ENCODE measurements around the gene UBQLN2. TPM values are rescaled to one million over a fixed set of nuclear protein-coding genes. Genes with fewer than 3 reads are reported as not detected.

Gene UBQLN2
- total and polyA plus RNA-seq, 2 of the 8 experiments (the other 6 are each of a cell fraction or from before 2014, with no cell fraction given): 21.0 to 35.3 TPM

- Histone ChIP-seq H4K8ac (ENCODE audit: extremely low read depth, insufficient read depth, low read length) (no peak overlapping the region), H4K91ac (replicated peaks; ENCODE audit: insufficient read length, low read length) (no peak overlapping the region), H3K4ac (replicated peaks; ENCODE audit: insufficient read length, low read depth, low read length) (no peak overlapping the region), H3K27me3 (replicated peaks in 1 of 4; ENCODE audit: control insufficient read depth in 3 of 4, extremely low read depth in 1 of 4, insufficient read depth in 3 of 4, low read length in 3 of 4) (no peaks in the 10 kb centered on the region), H3K36me3 (ENCODE audit: control insufficient read depth in 2 of 4, insufficient read depth in 4 of 4, low read length in 3 of 4) (no peaks in the 10 kb centered on the region), H3K4me3 (ENCODE audit: extremely low read depth in 1 of 4, insufficient read depth in 2 of 4, low read depth in 3 of 4, low read length in 4 of 4) (no peak overlapping the region), H3K4me1 (replicated peaks in 1 of 4; ENCODE audit: control insufficient read depth in 3 of 4, insufficient read depth in 4 of 4, low read length in 3 of 4) (no peaks in the 10 kb centered on the region), H2BK20ac (ENCODE audit: low read length) (no peak overlapping the region), H3K18ac (ENCODE audit: extremely low read depth, low read length) (no peak overlapping the region), H4K5ac (ENCODE audit: insufficient read length, low read depth, low read length) (no peak overlapping the region), H2BK120ac (replicated peaks; ENCODE audit: low read depth, low read length) (no peak overlapping the region), H2AFZ (ENCODE audit: low read length) (no peak overlapping the region), H2BK15ac (ENCODE audit: low read length) (no peak overlapping the region), H3K4me2 (ENCODE audit: insufficient read depth in 1 of 2, low read depth in 2 of 2, low read length in 2 of 2) (no peak overlapping the region), H3K23me2 (ENCODE audit: low read depth, low read length) (no peaks in the 10 kb centered on the region), H3K27ac (ENCODE audit: low read depth, low read length) (no peak overlapping the region), H3K9me3 (ENCODE audit: insufficient read depth in 2 of 2, low read depth in 1 of 2, low read length in 1 of 2) (no peaks in the 10 kb centered on the region), H3K56ac (replicated peaks; ENCODE audit: insufficient read length, low read depth, low read length) (no peak overlapping the region), H2BK5ac (ENCODE audit: low read depth, low read length) (no peak overlapping the region), H2AK5ac (ENCODE audit: low read depth, low read length) (no peak overlapping the region), H3K79me1 (ENCODE audit: low read depth, low read length) (no peaks in the 10 kb centered on the region), H3K23ac (ENCODE audit: insufficient read length) (no peak overlapping the region), H2BK12ac (ENCODE audit: low read depth, low read length) (no peak overlapping the region), H4K20me1 (replicated peaks in 1 of 2; ENCODE audit: control insufficient read depth in 1 of 2, insufficient read depth in 2 of 2, low read length in 2 of 2) (no peaks in the 10 kb centered on the region), H3K14ac (ENCODE audit: insufficient read length) (no peak overlapping the region), H3K79me2 (ENCODE audit: control insufficient read depth in 1 of 2, insufficient read depth in 2 of 2, low read length in 2 of 2) (no peaks in the 10 kb centered on the region), H3K9ac (replicated peaks in 1 of 4; ENCODE audit: extremely low read depth in 1 of 4, low read depth in 3 of 4, low read length in 3 of 4) (no peak overlapping the region)
- ChIA-PET CTCF (ENCODE audit: partially characterized antibody) (no interaction called here), POLR2A (ENCODE audit: partially characterized antibody) (no interaction called here)
- DNase-seq (ENCODE audit: low read depth in 1 of 2, low spot score in 2 of 2): no peak
- FAIRE-seq: no peak
- 73% methylated on average over 1 of the region's 1 CpG; no CpG with 5 or more reads in 1 of the 2 experiments for WGBS, 2 experiments (ENCODE audit: extremely low coverage in 1 of 2, insufficient coverage in 1 of 2, insufficient read length in 1 of 2, insufficient replicate concordance in 2 of 2, low coverage in 1 of 2, low lambda C conversion rate in 2 of 2, missing lambda C conversion rate in 1 of 2)
- no peak for TF ChIP-seq CHD7 (IDR thresholded peaks at IDR 0.05; ENCODE audit: insufficient replicate concordance, low read length)
Observed at GRCh38 chrX:56530011-56530410, 33.4 kb upstream of the UBQLN2 start.

Data from H1 (cell line).